ENCODE results near the gene SIPA1.
A peak's percentile ranks its signal among the peaks of the same experiment; 100 is the strongest.
"Not testable (repeated sequence)": the region's sequence is repeated elsewhere in the genome, so short reads cannot be mapped to it uniquely, and the experiment has no call there.

The SIPA1 gene

DNA sequence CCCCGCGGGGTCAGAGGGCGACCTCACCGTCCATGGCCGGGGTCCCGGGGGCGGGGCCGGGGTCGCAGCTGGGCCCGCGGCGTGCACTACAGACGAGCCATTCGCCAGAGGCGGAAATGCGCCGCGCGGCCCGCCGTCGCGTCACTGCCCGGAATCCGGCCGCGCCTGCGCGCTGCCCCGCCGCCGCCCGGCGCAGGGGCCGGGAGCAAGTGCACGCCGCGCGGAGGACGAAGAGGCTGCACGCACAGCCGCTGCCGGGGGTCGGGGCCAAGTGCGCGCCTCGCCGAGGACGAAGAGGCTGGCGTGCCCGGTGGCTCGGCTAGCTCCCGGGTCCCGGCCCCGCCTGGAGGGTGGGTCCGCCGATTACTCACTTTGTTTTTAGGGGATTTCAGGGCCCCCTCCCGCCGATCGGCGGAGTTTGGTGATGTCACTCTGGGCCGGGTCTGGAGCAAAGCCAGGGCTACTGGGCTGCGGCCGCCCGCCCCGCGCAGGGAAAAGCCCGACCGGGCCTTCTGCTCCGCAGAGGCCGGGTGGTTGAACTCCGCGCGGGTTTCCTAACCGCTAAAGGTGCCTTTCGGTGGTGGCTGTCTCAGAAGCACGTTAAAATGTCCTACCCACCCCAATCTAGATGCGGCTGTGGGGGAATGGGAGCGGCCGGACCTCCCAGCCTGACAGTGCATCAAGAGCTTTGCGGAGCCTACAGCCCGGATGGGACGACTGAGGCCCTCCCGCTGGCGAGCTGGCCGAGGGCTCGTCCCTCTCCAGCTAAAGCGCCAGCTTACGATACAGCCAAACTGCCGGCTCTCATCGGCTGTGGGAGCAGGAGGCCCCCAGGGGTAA is 25.1 kb downstream of the SIPA1 start, which contains the start of gene RELA:
Gene RELA (minus strand): TSS at position 118 of the 840 bp plus-strand sequence. CDS start 84 bp downstream, at position 34.
- Mint-ChIP-seq H3K4me3 (peak within 1 kb of the TSS; percentile 89), H3K27ac (peak within 1 kb of the TSS; percentile 97), H3K27me3 (no peaks in the 10 kb centered on the region)

GRCh38 chr11:65663639-65664200 is 25.8 kb downstream of the SIPA1 start:
- Mint-ChIP-seq H3K4me1 (ENCODE audit: low read depth) (peaks cover 45% of the 10 kb centered on the region), H3K27me3 (no peaks in the 10 kb centered on the region), H3K27ac (peak overlapping the region; percentile 97), H3K4me3 (peak overlapping the region; percentile 87), H3K36me3 (ENCODE audit: low read depth) (peaks cover 36% of the 10 kb centered on the region), H3K9me3 (no peaks in the 10 kb centered on the region)
- DNase-seq, result peak; percentile 52

More for the DNA sequence above, 25.1 kb downstream of the SIPA1 start, which contains the start of gene RELA:
- Mint-ChIP-seq H3K4me1 (ENCODE audit: low read depth) (peaks cover 49% of the 10 kb centered on the region), H3K36me3 (ENCODE audit: low read depth) (peaks cover 43% of the 10 kb centered on the region), H3K9me3 (no peaks in the 10 kb centered on the region)
- DNase-seq, result peak; percentile 93

DNA sequence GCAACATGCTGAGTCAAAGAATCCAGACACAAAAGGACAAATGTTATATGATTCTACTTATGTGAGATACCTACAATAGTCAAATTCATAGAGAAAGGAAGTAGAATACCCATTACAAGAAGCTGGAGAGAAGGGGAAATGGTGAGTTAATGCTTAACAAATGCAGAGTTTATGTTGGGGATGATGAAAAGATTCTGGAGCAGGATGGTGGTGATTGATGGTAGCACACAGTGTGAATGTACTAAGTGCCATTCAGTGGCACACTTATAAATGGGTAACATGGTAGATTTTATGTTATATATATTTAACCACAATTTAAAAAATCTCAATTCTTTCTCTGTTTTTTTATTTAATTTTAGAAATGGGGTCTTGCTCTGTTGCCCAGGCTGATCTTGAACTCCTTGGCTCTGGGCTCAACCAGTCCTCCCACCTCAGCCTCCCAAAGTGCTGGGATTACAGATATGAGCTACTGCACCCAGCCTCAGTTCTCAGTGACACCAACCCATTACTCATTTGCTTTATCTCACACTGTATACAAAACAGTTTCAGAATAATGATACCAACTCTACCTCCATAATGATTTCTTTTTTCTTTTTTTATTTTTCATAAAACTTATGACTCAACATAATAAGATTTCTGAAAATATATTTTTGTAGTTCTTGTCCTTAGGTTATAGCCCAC is 34.4 kb downstream of the SIPA1 start:
- DNase-seq, result no peak
- H3K4me3 Mint-ChIP-seq, result no peak overlapping the region
- peaks cover 6% of the 10 kb centered on the region for H3K4me1 Mint-ChIP-seq (ENCODE audit: low read depth)
- H3K36me3 Mint-ChIP-seq (ENCODE audit: low read depth), result no peaks in the 10 kb centered on the region
- H3K9me3 Mint-ChIP-seq, result no peaks in the 10 kb centered on the region
- no peaks in the 10 kb centered on the region for H3K27me3 Mint-ChIP-seq
- H3K27ac Mint-ChIP-seq, result no peak overlapping the region

GRCh38 chr11:65672982-65673381 is 35.1 kb downstream of the SIPA1 start:
- no peak for DNase-seq
- Mint-ChIP-seq H3K9me3 (no peaks in the 10 kb centered on the region), H3K27me3 (no peaks in the 10 kb centered on the region), H3K4me1 (ENCODE audit: low read depth) (peaks cover 6% of the 10 kb centered on the region), H3K36me3 (ENCODE audit: low read depth) (no peaks in the 10 kb centered on the region), H3K4me3 (no peak overlapping the region), H3K27ac (no peak overlapping the region)

- no peak overlapping the region for H3K4me3 Mint-ChIP-seq
- no peaks in the 10 kb centered on the region for H3K9me3 Mint-ChIP-seq
- no peaks in the 10 kb centered on the region for H3K36me3 Mint-ChIP-seq (ENCODE audit: low read depth)
- no peak for DNase-seq
- no peak overlapping the region for H3K27ac Mint-ChIP-seq
- no peaks in the 10 kb centered on the region for H3K27me3 Mint-ChIP-seq
- no peaks in the 10 kb centered on the region for H3K4me1 Mint-ChIP-seq (ENCODE audit: low read depth)
Measured at GRCh38 chr11:65680192-65680743, 42.4 kb downstream of the SIPA1 start.

GRCh38 chr11:65683480-65683879 is 45.6 kb downstream of the SIPA1 start:
- not testable (repeated sequence) for H3K27ac Mint-ChIP-seq; H3K27me3 Mint-ChIP-seq; H3K36me3 Mint-ChIP-seq (ENCODE audit: low read depth); DNase-seq; H3K9me3 Mint-ChIP-seq; H3K4me1 Mint-ChIP-seq (ENCODE audit: low read depth); H3K4me3 Mint-ChIP-seq

DNA sequence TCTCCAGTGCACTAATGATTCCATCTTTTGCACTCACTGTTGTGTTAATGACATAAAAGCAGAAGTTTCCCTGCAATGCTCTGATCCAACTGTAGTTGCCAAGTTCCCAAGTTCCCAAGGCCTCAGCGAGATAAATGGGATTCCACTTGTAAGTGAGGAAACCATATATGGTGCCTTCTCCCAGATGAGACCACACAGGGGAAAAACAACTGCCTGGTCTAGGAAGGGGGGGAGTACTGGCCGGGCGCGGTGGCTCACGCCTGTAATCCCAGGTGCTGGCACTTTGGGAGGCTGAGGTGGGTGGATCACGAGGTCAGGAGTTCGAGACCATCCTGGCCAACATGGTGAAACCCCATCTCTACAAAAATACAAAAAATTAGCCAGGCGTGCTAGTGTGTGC is 48.1 kb downstream of the SIPA1 start:
- no peak for DNase-seq
- H3K4me1 Mint-ChIP-seq (ENCODE audit: low read depth), result no peaks in the 10 kb centered on the region
- no peak overlapping the region for H3K27ac Mint-ChIP-seq
- H3K9me3 Mint-ChIP-seq, result no peaks in the 10 kb centered on the region
- no peak overlapping the region for H3K4me3 Mint-ChIP-seq
- no peaks in the 10 kb centered on the region for H3K27me3 Mint-ChIP-seq
- H3K36me3 Mint-ChIP-seq (ENCODE audit: low read depth), result no peaks in the 10 kb centered on the region

DNA sequence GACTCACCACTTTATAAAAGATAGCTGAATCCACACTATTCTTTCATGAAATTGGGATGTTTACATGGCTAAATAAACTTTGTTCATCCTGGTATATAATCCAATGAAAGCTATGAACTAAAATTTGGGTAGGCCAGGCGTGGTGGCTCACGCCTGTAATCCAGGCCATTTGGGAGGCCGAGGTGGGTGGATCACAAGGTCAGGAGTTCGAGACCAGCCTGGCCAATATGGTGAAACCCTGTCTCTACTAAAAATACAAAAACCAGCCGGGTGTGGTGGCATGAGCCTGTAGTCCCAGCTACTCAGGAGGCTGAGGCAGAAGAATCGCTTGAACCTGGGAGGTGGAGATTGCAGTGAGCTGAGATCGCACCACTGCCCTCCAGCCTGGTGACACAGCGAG is 53.9 kb downstream of the SIPA1 start:
- H3K9me3 Mint-ChIP-seq; H3K4me3 Mint-ChIP-seq; H3K27ac Mint-ChIP-seq; H3K27me3 Mint-ChIP-seq; H3K4me1 Mint-ChIP-seq (ENCODE audit: low read depth); H3K36me3 Mint-ChIP-seq (ENCODE audit: low read depth); DNase-seq: not testable (repeated sequence)

DNA sequence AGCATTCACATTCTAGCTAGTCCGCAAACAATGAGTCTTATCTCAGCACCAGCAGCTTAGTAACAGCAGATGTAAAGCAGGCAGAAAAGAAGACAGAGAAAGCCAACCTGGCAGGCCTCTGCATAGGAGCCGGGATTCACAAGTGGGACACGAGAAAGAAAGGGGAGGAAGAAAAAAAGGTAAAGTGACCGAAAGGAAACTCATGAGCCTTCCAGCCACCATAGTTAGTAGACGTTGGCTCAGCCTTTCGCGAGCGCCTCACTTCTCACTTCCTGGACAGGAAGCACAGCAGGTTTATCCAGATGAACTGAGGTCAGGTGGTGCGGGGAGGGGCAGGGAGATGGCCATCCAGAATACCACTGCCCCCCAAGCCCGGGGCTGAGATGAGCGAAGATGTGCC is 54.5 kb downstream of the SIPA1 start:
- Mint-ChIP-seq H3K27ac (no peak overlapping the region), H3K27me3 (no peaks in the 10 kb centered on the region), H3K36me3 (ENCODE audit: low read depth) (no peaks in the 10 kb centered on the region), H3K4me1 (ENCODE audit: low read depth) (no peaks in the 10 kb centered on the region), H3K4me3 (no peak overlapping the region), H3K9me3 (no peaks in the 10 kb centered on the region)
- no peak for DNase-seq

DNA sequence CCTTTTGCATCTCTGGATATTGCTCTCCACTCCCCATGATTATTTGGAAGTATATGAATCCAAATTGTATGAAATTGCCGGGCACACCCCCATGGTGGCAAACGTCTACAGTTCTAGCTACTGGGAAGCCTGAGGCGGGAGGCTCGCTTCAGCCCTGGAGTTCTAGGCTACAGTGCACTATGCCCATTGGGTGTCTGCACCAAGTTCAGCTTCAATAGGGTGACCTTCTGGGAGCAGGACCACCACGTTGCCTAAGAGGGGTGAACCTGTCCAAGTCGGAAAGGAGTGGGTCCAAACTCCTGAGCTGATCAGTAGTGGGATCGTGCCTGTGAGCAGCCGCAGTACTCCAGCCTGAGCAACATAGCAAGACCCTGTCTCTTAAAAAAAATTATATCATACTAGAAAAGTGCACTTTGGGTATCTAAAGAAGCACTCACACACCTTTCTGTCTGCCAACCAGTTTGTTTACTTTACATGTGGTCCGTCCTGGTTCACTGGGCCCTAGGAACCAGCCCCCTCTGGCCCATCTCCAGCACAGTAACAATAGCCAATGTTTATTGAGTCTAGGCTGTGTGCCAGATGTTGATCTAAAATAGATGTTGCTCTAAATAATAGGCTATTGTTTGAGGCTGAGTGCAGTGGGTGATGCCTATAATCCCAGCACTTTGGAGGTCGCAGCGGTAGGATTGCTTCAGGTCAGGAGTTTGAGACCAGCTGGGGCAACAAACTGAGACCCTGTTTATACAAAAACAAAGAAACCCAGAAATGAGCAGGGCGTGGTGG is 57.7 kb downstream of the SIPA1 start:
- Mint-ChIP-seq H3K27ac (no peak overlapping the region), H3K27me3 (no peaks in the 10 kb centered on the region), H3K36me3 (ENCODE audit: low read depth) (no peaks in the 10 kb centered on the region), H3K4me3 (no peak overlapping the region), H3K4me1 (ENCODE audit: low read depth) (no peaks in the 10 kb centered on the region), H3K9me3 (no peaks in the 10 kb centered on the region)
- DNase-seq, result no peak

DNA sequence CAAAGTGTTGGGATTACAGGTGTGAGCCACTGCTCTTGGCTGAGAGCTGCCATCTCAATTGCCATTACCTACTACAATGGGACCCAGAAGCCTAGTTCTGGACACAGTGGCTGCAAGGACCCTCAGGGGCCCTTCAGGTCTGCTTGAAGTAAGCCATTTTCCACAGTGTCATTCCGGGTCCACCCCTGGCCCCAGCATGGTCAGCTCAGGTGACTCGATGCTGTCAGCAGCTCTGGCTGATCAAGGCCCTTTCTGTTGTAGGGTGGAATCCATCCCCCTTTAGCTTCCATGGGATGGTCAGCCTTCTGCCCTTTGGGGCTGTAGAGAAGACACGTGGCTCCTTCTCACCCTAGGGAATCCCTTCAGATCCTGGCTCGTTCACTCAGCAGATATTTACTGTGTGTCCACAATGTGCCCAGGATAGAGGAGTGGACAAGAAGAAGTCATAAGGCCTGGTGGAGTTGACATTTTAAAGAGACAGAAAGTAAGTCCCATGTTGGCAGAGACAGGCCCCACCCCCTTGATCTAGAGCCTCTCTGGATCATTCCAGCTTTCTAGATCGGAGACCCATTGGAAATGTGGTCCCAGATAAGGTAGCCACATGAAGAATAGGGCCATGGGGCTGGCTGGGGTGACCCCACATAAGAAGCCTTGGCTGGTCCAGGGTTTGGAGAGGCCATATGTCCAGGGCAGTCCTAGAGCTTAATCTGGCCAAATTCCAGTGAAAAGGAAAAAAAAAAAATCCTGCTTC is 59.1 kb downstream of the SIPA1 start:
- Mint-ChIP-seq H3K4me1 (ENCODE audit: low read depth) (no peaks in the 10 kb centered on the region), H3K27ac (no peak overlapping the region), H3K36me3 (ENCODE audit: low read depth) (no peaks in the 10 kb centered on the region), H3K9me3 (no peaks in the 10 kb centered on the region), H3K4me3 (no peak overlapping the region), H3K27me3 (no peaks in the 10 kb centered on the region)
- no peak for DNase-seq

GRCh38 chr11:65698205-65698604 is 60.3 kb downstream of the SIPA1 start:
- H3K4me1 Mint-ChIP-seq (ENCODE audit: low read depth), result no peaks in the 10 kb centered on the region
- no peak overlapping the region for H3K4me3 Mint-ChIP-seq
- H3K27ac Mint-ChIP-seq, result no peak overlapping the region
- H3K36me3 Mint-ChIP-seq (ENCODE audit: low read depth), result no peaks in the 10 kb centered on the region
- H3K9me3 Mint-ChIP-seq, result no peaks in the 10 kb centered on the region
- H3K27me3 Mint-ChIP-seq, result peaks cover 5% of the 10 kb centered on the region
- no peak for DNase-seq

- no peaks in the 10 kb centered on the region for H3K4me1 Mint-ChIP-seq (ENCODE audit: low read depth)
- no peaks in the 10 kb centered on the region for H3K9me3 Mint-ChIP-seq
- H3K27ac Mint-ChIP-seq, result no peak overlapping the region
- peaks cover 5% of the 10 kb centered on the region for H3K27me3 Mint-ChIP-seq
- DNase-seq, result no peak
- H3K36me3 Mint-ChIP-seq (ENCODE audit: low read depth), result no peaks in the 10 kb centered on the region
- no peak overlapping the region for H3K4me3 Mint-ChIP-seq
Measured at GRCh38 chr11:65699306-65699705, 61.4 kb downstream of the SIPA1 start.

DNA sequence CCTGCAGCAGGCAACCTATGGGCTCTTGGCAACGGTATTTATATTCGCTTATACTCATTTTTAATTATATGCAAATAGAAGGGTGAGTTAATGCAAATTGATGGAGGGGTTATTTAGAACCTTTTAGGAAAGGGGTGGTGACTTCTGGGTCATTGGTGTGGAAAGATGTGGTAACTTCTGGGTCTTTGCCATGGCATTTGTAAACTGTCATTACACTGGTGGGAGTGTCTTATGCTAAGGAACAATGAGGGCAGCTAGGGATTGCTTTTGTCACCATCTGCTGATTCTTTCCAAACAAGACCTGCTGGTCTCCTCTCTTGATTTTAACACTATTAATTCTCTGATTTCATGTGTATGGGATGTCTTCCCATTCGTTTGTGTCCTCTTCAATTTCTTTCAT is 62.5 kb downstream of the SIPA1 start:
- DNase-seq, result no peak
- Mint-ChIP-seq H3K4me1 (ENCODE audit: low read depth) (no peaks in the 10 kb centered on the region), H3K27ac (no peak overlapping the region), H3K27me3 (peaks cover 7% of the 10 kb centered on the region), H3K36me3 (ENCODE audit: low read depth) (no peaks in the 10 kb centered on the region), H3K4me3 (no peak overlapping the region), H3K9me3 (no peaks in the 10 kb centered on the region)
